Upper lobe of left lung (tissue), 4 donors: ENCODE measurements around the gene LONP1.

Experiments
- EP300 ChIP-seq, 4 donors: sonication (generic); formaldehyde crosslinking; IDR thresholded peaks; one replicate each; pipeline ENCODE4 v1.5.1; 2017; ENCODE audit warnings: antibody characterized with exemption in 4 of 4, control low read depth in 2 of 4
- POLR2A ChIP-seq, 4 donors: fragments of 450-650 bp; IDR thresholded peaks; one replicate each; pipeline ENCODE4 v1.5.1; 2016 to 2017; ENCODE audit warnings: antibody characterized with exemption in 4 of 4, mild to moderate bottlenecking in 2 of 4
- POLR2AphosphoS5 ChIP-seq, 2 donors: sonication (generic); formaldehyde crosslinking; IDR thresholded peaks; one replicate each; pipeline ENCODE4 v1.5.1; 2017; ENCODE audit warnings: antibody characterized with exemption in 2 of 2

DNA sequence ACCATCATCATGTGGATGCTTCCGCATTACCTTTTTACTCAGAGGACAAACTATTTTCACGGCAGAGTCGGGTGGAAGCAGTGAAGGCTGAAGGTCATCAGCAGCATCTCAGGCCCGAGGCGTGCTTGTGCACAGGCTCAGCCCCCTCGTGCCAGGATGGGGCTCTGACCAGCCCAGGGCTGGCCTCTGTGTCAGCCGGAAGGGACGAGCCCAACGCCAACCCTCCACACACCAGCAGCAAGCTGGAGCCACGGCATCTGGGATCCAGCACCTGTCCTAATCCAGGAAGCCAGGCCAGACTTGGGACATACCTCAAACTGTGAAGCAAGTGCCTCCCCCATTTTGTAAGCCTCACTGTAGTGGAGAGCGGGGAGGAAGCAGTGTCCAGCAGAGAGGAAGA, 50.7 kb downstream of the LONP1 start:
- no peak for TF ChIP-seq POLR2A (IDR thresholded peaks at IDR 0.05)
- no peak for TF ChIP-seq EP300 (IDR thresholded peaks at IDR 0.05)
- no peak for TF ChIP-seq POLR2AphosphoS5 (IDR thresholded peaks at IDR 0.05)
